ENCODE data around the gene VEGFA.

The VEGFA gene

DNA sequence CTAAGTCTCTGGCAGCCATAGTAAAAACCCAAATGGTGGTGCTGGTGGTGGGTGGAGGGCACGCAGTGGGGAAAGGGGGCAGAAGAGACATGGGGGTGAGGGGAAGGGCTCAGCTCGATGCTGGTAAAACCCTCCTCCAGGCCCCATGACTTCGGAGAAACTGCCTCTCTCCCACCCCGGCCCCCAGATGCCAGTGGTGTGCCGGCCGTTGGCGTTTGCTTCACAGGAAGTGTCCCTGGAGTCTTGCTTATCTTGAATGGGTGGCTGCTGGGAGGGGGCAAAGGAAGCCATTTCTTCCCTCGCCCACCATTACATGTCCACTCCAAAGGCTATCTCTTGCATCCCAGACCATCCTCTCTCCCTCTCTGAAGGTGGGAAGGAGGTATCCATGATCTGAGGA lies 25.4 kb downstream of the VEGFA start:
- ATAC-seq (no peak), DNase-seq (ENCODE audit: low spot score in 2 of 2) (no peak)
- Mint-ChIP-seq H3K36me3 (no peaks in the 10 kb centered on the region), H3K4me3 (no peak overlapping the region), H3K9me3 (no peaks in the 10 kb centered on the region), H3K4me1 (peaks cover 13% of the 10 kb centered on the region), H3K27ac (no peak overlapping the region)

DNA sequence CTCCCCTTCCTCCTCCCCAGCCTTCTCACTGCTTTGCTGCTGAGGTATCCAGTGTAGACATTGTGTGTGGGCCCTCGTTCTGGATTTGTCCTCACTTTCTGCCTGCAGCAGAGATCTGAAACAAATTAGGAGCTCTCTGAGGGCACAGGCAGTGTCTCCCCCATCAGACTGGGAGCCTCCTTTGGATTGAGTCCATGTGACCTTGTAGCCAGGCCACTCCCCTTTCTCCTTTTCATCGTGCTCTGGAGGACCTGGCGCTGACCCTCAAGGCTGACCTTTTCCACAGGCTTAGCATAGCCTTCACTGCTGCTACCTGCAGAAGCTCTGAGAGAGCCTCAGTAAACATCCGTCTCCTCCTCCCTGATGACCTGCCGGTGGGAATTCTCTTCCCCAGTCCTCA lies 26.2 kb downstream of the VEGFA start:
- Mint-ChIP-seq H3K4me3 (no peak overlapping the region), H3K27ac (peak overlapping the region; percentile 17), H3K4me1 (peaks cover 13% of the 10 kb centered on the region), H3K9me3 (no peaks in the 10 kb centered on the region), H3K36me3 (no peaks in the 10 kb centered on the region)
- no peak for DNase-seq (ENCODE audit: low spot score in 2 of 2)
- no peak for ATAC-seq

GRCh38 chr6:43796903-43797890 lies 27.2 kb downstream of the VEGFA start:
- H3K9me3 Mint-ChIP-seq, result no peaks in the 10 kb centered on the region
- H3K4me3 Mint-ChIP-seq, result no peak overlapping the region
- ATAC-seq (no peak), DNase-seq (ENCODE audit: low spot score in 2 of 2) (no peak)
- H3K36me3 Mint-ChIP-seq, result no peaks in the 10 kb centered on the region
- no peak overlapping the region for H3K27ac Mint-ChIP-seq
- peaks cover 13% of the 10 kb centered on the region for H3K4me1 Mint-ChIP-seq

DNA sequence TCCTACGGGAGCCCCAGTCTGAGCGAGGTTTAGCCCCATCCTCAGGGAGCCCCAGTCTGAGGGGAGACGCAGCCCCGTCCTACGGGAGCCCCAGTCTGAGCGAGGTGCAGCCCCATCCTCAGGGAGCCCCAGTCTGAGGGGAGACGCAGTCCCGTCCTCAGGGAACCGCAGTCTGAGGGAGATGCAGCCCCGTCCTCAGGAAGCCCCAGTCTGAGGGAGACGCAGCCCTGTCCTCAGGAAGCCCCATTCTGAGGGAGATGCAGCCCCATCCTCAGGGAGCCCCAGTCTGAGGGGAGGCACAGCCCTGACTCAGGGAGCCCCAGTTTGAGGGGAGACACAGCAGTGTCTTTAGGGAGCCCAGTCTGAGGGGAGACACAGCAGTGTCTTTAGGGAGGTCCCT lies 27.9 kb downstream of the VEGFA start:
- DNase-seq (ENCODE audit: low spot score in 2 of 2) (no peak), ATAC-seq (no peak)
- no peaks in the 10 kb centered on the region for H3K36me3 Mint-ChIP-seq
- H3K27ac Mint-ChIP-seq, result peak overlapping the region; percentile 70
- H3K4me3 Mint-ChIP-seq, result no peak overlapping the region
- H3K4me1 Mint-ChIP-seq, result peaks cover 13% of the 10 kb centered on the region
- H3K9me3 Mint-ChIP-seq, result no peaks in the 10 kb centered on the region

GRCh38 chr6:43798688-43799444 lies 28.9 kb downstream of the VEGFA start:
- H3K27ac Mint-ChIP-seq, result peak overlapping the region; percentile 70
- H3K4me1 Mint-ChIP-seq, result peaks cover 13% of the 10 kb centered on the region
- H3K4me3 Mint-ChIP-seq, result no peak overlapping the region
- ATAC-seq, result peak; percentile 72
- no peaks in the 10 kb centered on the region for H3K9me3 Mint-ChIP-seq
- no peak for DNase-seq (ENCODE audit: low spot score in 2 of 2)
- H3K36me3 Mint-ChIP-seq, result no peaks in the 10 kb centered on the region

GRCh38 chr6:43799551-43800297 lies 29.7 kb downstream of the VEGFA start:
- no peak for DNase-seq (ENCODE audit: low spot score in 2 of 2)
- Mint-ChIP-seq H3K27ac (peak overlapping the region; percentile 74), H3K4me3 (no peak overlapping the region), H3K4me1 (peaks cover 13% of the 10 kb centered on the region), H3K36me3 (no peaks in the 10 kb centered on the region), H3K9me3 (no peaks in the 10 kb centered on the region)
- no peak for ATAC-seq

DNA sequence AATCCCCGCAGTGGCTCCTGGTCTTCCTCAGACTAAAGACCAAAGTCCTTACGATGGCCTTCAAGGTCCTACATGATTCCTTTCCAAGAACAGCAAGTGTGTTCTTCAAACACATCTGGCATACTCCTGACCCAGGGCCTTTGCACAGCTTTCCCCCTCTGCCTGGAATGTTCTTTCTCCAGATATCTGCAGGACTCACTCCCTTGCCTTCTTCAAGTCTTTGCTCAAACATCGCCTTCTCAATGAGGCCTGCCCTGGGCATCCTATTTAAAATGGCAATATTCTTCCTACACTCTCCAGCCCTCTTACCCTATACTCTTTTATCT lies 30.2 kb downstream of the VEGFA start:
- ATAC-seq (no peak), DNase-seq (ENCODE audit: low spot score in 2 of 2) (no peak)
- Mint-ChIP-seq H3K4me3 (no peak overlapping the region), H3K4me1 (peaks cover 13% of the 10 kb centered on the region), H3K36me3 (no peaks in the 10 kb centered on the region), H3K27ac (no peak overlapping the region), H3K9me3 (no peaks in the 10 kb centered on the region)

GRCh38 chr6:43800746-43801494 lies 30.9 kb downstream of the VEGFA start:
- H3K27ac Mint-ChIP-seq, result no peak overlapping the region
- no peaks in the 10 kb centered on the region for H3K36me3 Mint-ChIP-seq
- DNase-seq (ENCODE audit: low spot score in 2 of 2) (no peak), ATAC-seq (no peak)
- peaks cover 13% of the 10 kb centered on the region for H3K4me1 Mint-ChIP-seq
- no peaks in the 10 kb centered on the region for H3K9me3 Mint-ChIP-seq
- no peak overlapping the region for H3K4me3 Mint-ChIP-seq

DNA sequence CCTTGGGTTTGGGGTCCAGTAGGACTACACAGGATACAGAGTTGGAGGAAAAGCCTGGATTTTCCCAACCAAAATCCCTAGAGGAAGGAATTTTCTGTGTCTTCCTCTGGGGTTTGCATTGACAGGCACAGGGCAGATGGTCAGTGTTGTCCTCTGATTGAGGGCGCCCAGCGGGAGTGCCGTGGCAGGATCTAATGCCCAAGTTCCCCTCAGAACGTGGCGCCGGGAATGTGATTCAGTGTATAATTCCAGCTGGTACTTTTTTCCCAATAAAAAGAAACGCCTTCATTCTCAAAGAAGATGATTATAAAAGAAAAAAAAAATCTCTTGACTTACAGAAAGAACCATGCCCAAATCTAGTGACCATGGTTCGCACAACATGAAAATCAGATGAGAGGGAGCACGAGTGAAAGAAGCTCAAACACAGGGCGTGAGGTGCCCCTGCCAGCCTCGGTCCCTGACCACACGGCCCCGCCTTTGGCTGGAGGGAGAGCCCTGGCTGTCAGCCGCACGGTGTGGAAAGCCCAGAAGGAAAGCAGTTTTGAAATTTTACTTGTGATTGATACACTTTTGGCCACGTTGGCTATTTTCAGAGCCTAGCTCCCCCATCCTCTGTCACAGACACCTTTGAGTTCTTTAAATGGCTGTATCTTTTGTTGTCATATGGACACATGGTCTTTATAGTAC lies 31.6 kb downstream of the VEGFA start:
- DNase-seq (ENCODE audit: low spot score in 2 of 2) (no peak), ATAC-seq (no peak)
- Mint-ChIP-seq H3K27ac (no peak overlapping the region), H3K4me1 (peaks cover 13% of the 10 kb centered on the region), H3K36me3 (no peaks in the 10 kb centered on the region), H3K9me3 (no peaks in the 10 kb centered on the region), H3K4me3 (no peak overlapping the region)

DNA sequence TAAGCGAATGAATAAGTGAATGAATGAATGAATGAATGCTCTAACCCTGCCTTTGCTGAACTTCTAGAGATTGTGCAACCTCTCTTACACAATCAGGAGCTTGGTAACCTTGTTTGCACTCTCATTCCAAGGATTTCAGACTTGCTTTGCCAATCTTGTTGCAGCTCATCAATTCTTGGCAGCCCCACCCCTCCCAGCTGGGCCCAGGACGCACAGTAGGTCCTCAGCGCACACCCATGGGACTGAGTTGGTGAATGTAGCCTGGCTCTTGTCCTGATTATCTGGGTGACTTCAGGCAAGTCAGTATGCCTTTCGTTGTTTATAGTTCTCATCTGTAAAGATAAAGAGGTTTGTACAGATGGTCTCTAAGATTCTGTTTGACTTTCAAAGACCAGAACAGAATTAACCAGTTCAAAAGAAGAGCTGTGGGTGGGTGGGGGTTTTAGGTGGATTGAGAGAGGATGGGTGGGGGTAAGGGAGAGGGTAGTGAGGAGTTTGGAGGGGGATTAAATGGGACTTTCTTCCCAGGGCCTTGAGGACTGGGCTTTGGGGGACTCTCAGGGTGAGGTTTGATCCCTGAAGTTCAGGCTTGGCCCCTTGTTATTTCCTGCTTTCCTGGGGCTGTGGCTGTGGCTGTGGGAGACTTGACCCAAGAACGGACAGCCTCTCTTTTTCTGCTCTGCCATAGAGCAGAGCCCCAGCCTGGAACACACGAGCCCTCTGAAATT lies 33.2 kb downstream of the VEGFA start:
- H3K4me3 Mint-ChIP-seq, result no peak overlapping the region
- no peaks in the 10 kb centered on the region for H3K36me3 Mint-ChIP-seq
- no peaks in the 10 kb centered on the region for H3K9me3 Mint-ChIP-seq
- no peak overlapping the region for H3K27ac Mint-ChIP-seq
- H3K4me1 Mint-ChIP-seq, result peaks cover 13% of the 10 kb centered on the region
- no peak for DNase-seq (ENCODE audit: low spot score in 2 of 2)
- ATAC-seq, result no peak

GRCh38 chr6:43803783-43804549 lies 34.0 kb downstream of the VEGFA start:
- DNase-seq (ENCODE audit: low spot score in 2 of 2) (no peak), ATAC-seq (peak; percentile 42)
- H3K36me3 Mint-ChIP-seq, result no peaks in the 10 kb centered on the region
- H3K4me3 Mint-ChIP-seq, result no peak overlapping the region
- H3K4me1 Mint-ChIP-seq, result peaks cover 7% of the 10 kb centered on the region
- peak overlapping the region; percentile 45 for H3K27ac Mint-ChIP-seq
- no peaks in the 10 kb centered on the region for H3K9me3 Mint-ChIP-seq

GRCh38 chr6:43804550-43805223 lies 34.7 kb downstream of the VEGFA start:
- Mint-ChIP-seq H3K4me1 (peaks cover 5% of the 10 kb centered on the region), H3K27ac (no peak overlapping the region), H3K9me3 (no peaks in the 10 kb centered on the region), H3K36me3 (no peaks in the 10 kb centered on the region), H3K4me3 (no peak overlapping the region)
- ATAC-seq (no peak), DNase-seq (ENCODE audit: low spot score in 2 of 2) (no peak)

- Mint-ChIP-seq H3K4me1 (no peaks in the 10 kb centered on the region), H3K27ac (no peak overlapping the region), H3K36me3 (no peaks in the 10 kb centered on the region), H3K4me3 (no peak overlapping the region), H3K9me3 (no peaks in the 10 kb centered on the region)
- no peak for DNase-seq (ENCODE audit: low spot score in 2 of 2)
- no peak for ATAC-seq
Measured at GRCh38 chr6:43805699-43806042, 35.7 kb downstream of the VEGFA start.

All from stimulated activated effector memory CD8-positive, alpha-beta T cell treated with anti-CD3 and anti-CD28 coated beads, Interleukin-12 subunit alpha, Interleukin-12 subunit beta, amount 100 ng/mL, for 72 hours (primary cell).